Nasal cavity respiratory epithelium epithelial cell of viscerocranial mucosa (primary cell): Measurements from ENCODE around the gene BMPR1A. TPM values are rescaled to one million over a fixed set of nuclear protein-coding genes. Genes with fewer than 3 reads are reported as not detected.

Source experiments
- total RNA-seq: library from RNA; depleted of rRNA; stranded (reverse); fragments of >200 nt; gene quantifications from 2 replicates; pipeline ENCODE4 v1.2.3, GENCODE V29; 2014

BMPR1A gene
- total RNA-seq = 35.2 and 48.2 TPM in 2 replicates

GRCh38 chr10:86756511-86757112 is at the start of gene BMPR1A:
Gene BMPR1A, plus strand, starts transcription at chr10:86756619. Its CDS starts 119,400 bp downstream, at chr10:86876019.

GRCh38 chr10:86957471-86958115 is 201.2 kb downstream of the BMPR1A start, which contains the start of gene MMRN2:
Gene MMRN2, minus strand, starts transcription at chr10:86957615. Its CDS starts 74 bp downstream, at chr10:86957541.

GRCh38 chr10:86958116-86958900 is 201.9 kb downstream of the BMPR1A start, which contains the start of gene SNCG:
Gene SNCG, plus strand, starts transcription at chr10:86958599. Its CDS starts 99 bp downstream, at chr10:86958698.

GRCh38 chr10:86968271-86968993 is 212.0 kb downstream of the BMPR1A start, which contains the start of gene ADIRF:
Gene ADIRF, plus strand, starts transcription at chr10:86968482. Its CDS starts 63 bp downstream, at chr10:86968545.

Other genes starting within 250 kb of the BMPR1A start
- 68.4 and 78.0 TPM in 2 replicates for gene WAPL, start 234.8 kb upstream of the BMPR1A start, total RNA-seq
- gene OPN4, start 102.1 kb upstream of the BMPR1A start, total RNA-seq = not detected in 2 replicates
- gene LDB3, start 88.1 kb upstream of the BMPR1A start, total RNA-seq = under 0.01 and 0.07 TPM in 2 replicates
- 0.21 and 8.9 TPM in 2 replicates for gene MMRN2, start 201.0 kb downstream of the BMPR1A start, total RNA-seq
- gene SNCG, start 202.0 kb downstream of the BMPR1A start, total RNA-seq = 5.3 and 9.9 TPM in 2 replicates
- gene ADIRF, start 211.9 kb downstream of the BMPR1A start, total RNA-seq = 1.00 and 63.6 TPM in 2 replicates